ENCODE data around the gene KLK8.

DNA sequence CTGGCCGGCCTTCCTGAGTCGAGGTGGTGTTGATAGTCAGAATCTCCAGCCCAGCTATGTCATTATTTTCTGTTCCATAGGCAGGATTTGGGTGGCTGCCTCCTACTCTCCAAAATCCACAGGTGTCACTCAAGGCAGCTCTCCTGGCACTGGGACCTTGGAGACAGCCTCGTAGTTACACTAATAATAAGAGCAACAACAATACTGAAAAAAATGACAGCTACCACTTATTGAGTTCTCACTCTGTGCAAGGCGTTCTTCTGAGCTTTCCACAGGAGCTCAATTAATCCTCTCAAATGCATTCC lies 45.6 kb upstream of the KLK8 start:
- TF ChIP-seq KAT7 (CRISPR knock-in tag; IDR thresholded peaks at IDR 0.05; ENCODE audit: borderline replicate concordance): no peak
- TF ChIP-seq, protein P1, sequence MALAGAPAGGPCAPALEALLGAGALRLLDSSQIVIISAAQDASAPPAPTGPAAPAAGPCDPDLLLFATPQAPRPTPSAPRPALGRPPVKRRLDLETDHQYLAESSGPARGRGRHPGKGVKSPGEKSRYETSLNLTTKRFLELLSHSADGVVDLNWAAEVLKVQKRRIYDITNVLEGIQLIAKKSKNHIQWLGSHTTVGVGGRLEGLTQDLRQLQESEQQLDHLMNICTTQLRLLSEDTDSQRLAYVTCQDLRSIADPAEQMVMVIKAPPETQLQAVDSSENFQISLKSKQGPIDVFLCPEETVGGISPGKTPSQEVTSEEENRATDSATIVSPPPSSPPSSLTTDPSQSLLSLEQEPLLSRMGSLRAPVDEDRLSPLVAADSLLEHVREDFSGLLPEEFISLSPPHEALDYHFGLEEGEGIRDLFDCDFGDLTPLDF (CRISPR knock-in tag; IDR thresholded peaks at IDR 0.05): no peak

Data from WTC11 (cell line).